HG02610 (cell line): Measurements from ENCODE around the gene SLC10A3.

Experiments
- ATAC-seq: cut with Tn5 transposase; IDR thresholded peaks from one replicate; pipeline ENCODE4 v1.9.1; 2021; ENCODE audit warnings: mild to moderate bottlenecking, moderate library complexity; ENCODE audit not compliant: unreplicated experiment

The SLC10A3 gene

DNA sequence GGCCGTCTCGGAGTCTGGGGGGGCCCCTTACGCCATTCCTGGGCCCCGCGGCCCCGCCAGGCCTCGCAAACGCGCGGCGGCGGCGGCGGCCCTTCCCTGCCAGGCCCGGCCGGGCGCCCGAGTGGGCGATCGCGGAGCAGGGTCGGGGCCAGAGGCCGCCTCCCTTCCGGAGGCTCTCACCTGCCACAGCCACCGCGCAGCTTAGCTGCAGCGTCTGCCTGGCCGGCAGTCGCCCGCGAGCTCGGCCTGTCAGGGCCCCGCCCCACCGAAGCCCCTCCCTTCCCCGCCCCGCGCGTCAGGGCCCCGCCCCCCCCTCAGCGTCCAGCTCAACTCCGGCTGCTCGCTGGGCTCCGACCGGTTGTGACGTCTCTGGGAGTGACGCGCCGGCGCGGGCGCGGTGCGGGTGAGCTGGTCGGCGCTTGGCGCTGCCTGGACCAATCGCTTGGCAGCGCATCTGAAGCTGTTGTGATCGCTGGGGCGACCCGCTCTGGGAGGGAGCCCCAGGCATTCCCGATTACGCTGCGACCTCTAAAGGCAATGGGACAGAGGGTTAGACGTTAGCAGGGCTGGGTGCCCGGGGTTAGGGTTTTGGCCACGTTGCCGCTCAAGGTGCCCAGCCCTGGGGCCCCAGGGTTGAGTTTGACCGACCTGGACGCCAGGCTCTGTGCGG is at the start of gene SLC10A3:
TSS of gene SLC10A3 (minus strand) at position 216 of the 670 bp plus-strand sequence. CDS start 1,689 bp downstream, outside the sequence.
- ATAC-seq, result peak; percentile 83

- ATAC-seq, result no peak
Observed at GRCh38 chrX:154539077-154539476, 48.6 kb upstream of the SLC10A3 start.

DNA sequence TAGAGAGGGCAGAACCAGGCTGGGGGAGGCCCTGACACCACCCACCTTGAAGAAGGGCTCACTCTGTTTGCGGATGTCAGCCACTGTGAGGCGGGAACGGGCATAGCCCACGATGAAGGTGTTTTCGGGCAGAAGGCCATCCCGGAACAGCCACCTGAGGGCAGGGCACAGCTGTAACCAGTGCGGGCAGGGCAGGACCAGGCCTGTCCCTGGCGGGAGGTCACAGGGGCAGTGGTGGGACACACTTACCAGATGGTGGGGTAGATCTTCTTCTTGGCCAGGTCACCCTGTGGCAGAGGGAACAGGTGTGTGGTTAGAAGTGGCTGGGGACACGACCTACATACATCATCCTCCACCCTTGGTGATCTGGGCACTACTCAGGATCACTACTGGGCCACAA is 45.5 kb upstream of the SLC10A3 start:
- no peak for ATAC-seq

DNA sequence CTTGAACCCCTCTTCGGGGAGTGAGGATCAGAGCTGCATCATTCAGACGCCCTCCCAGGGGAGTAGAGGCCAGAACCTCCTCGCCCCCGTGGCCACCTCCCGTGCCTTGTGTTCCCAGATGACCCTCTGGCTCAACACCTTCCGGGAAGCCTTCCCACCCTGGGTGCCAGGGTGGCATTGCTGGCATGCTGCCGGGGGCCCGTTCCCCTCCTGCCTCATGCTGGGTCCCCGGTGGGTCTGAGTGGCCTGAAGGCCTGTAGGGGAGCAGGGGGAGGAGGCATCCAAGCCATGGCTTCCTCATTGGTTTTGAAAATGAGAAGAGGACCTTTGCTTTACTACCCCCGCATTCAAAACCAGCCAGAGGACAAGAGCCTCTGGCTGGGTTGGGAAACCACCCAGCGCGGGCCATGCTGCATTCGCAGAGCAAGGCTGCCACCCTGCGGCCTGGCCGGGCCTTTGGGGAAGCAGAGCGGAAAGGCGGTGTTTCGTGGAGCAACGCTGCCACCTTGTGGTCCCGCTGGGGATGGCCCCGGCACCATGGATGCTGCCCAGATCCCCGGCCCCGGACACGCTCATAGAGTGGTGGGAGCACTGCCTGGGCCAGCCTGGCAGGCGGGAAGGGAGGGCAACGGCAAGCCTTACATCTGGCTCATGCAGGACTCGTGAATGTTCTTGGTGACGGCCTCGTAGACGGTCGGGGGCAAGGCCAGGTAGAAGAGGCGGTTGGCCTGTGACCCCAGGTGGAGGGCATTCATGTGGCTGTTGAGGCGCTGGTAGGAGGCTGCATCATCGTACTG is 44.3 kb upstream of the SLC10A3 start:
- ATAC-seq, result peak; percentile 68

DNA sequence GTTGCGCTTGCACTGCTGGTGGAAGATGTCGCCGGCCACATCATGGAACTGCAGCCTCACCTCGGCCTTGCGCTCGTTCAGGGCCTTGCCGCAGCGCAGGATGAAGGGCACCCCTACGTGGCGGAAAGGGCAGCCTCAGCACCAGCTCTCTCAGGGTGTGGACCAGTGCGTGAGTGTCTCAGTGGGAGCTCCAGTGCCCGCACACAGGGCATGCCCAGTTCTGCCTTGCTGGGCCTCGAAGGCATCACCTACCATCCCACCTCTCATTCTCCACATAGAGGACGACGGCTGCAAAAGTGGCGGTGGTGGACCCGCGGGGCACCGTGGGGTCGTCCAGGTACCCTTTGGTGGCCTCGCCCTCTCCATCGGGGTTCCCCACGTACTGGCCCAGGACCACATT is 42.3 kb upstream of the SLC10A3 start:
- ATAC-seq, result no peak

- no peak for ATAC-seq
Observed at GRCh38 chrX:154531626-154532025, 41.2 kb upstream of the SLC10A3 start.

GRCh38 chrX:154530286-154530685 is 39.9 kb upstream of the SLC10A3 start:
- ATAC-seq, result no peak

DNA sequence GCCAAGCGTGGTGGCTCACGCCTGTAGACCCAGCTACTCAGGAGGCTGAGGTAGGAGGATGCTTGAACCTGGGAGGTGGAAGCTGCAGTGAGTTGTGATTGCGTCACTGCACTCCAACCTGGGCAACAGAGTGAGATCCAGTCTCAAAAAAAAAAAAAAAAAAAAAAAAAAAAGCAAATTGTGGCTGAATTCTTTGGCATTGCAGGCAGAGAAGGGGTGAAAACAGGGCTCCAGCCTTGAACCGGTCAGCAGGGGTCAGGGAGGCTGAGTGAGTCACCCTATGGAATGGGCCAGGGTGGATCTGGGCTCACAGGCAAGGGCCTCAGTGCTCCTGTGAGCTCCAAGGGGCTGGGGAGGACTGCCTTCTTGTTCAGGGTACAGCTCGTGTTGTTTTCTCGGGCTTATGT is 38.8 kb upstream of the SLC10A3 start:
- ATAC-seq, result no peak

- ATAC-seq, result peak; percentile 56
Observed at GRCh38 chrX:154526901-154527675, 36.7 kb upstream of the SLC10A3 start.

- ATAC-seq, result no peak
Observed at GRCh38 chrX:154525606-154526490, 35.4 kb upstream of the SLC10A3 start.

DNA sequence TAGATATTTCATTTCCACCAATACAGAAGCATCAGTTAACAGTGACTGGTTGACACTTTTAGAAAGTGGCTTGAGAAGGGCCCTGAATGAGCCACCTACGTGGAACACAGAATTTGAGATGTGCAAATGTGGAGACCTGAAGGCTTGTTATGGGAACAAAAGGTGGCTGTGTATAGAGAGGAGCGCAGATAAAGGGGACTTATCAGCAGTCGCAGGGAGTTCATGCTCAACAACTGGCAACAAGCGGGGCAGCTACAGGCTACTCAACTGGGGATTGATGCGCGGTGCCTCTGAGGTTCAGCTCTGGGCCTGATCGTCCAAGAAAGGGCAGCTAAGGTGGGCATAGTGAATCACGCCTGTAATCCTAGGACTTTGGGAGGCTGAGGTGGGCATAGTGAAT is 29.0 kb upstream of the SLC10A3 start:
- ATAC-seq, result no peak

GRCh38 chrX:154517101-154517781 is 26.8 kb upstream of the SLC10A3 start:
- ATAC-seq, result no peak

- ATAC-seq, result no peak
Observed at GRCh38 chrX:154516656-154517100, 26.2 kb upstream of the SLC10A3 start.

- peak; percentile 89 for ATAC-seq
Observed at GRCh38 chrX:154515966-154516655, 25.7 kb upstream of the SLC10A3 start, which contains the start of gene FAM3A. Gene FAM3A (minus strand): TSS chrX:154516232. CDS start chrX:154515772, 460 bp downstream.

DNA sequence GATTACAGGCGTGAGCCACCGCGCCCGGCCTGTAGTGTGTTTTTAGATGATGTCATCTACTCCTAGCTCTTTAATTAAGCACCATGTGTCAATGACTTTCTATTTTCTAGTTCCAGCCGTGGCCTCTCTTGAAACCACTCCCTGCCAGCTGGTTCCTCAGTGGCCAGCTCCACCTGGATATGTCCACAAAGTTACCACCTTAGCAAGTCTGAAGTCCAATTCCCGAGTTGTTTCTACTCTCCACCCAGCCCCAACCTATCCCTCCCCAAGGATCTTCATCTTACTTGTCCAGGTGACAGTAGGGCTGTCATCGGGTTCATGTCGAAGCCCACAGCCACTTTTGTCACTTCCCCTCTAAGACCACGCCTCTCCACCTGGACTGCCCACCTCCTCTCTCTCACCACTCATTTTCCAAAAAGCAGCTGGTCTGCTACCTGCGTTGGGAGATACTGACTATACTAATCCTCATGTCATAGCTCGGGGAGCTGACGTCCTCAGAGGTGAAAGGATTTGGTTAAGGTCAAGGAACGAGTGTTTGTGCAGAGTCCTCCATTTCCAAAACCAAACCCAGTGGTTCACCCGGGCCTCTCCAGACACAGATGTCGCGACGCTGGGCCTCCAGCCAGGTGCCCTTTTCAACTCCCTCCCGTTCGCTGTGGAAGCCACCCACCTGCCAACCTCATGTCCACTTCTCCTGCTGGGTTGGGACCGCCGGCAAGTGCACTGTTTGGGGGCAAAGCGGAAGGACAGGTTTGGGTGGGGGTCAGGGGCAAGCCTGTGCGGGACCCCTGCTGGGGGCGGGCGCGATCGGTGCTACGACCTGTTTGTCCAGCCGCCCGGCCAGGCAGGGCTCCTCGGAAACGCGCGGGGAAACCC is 24.9 kb upstream of the SLC10A3 start:
- no peak for ATAC-seq

DNA sequence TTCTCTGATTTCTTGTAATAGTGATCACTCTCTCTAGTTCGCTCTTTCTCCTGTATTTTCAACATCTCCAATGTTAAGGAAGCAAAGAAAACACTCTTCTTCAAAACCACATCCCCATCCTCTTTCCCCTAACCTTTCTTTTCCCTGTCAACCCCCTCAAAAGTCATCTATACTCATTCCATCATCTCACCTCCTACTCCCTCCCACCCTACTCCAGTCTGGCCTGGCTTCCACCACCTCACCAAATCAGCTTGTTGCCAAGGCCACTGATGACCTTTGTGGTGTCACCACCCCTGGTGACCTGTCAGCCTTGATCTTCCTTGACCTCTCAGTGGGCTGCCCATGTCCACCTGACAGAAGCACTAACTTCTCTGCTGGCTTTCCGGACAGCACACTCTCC is 23.3 kb upstream of the SLC10A3 start:
- no peak for ATAC-seq

DNA sequence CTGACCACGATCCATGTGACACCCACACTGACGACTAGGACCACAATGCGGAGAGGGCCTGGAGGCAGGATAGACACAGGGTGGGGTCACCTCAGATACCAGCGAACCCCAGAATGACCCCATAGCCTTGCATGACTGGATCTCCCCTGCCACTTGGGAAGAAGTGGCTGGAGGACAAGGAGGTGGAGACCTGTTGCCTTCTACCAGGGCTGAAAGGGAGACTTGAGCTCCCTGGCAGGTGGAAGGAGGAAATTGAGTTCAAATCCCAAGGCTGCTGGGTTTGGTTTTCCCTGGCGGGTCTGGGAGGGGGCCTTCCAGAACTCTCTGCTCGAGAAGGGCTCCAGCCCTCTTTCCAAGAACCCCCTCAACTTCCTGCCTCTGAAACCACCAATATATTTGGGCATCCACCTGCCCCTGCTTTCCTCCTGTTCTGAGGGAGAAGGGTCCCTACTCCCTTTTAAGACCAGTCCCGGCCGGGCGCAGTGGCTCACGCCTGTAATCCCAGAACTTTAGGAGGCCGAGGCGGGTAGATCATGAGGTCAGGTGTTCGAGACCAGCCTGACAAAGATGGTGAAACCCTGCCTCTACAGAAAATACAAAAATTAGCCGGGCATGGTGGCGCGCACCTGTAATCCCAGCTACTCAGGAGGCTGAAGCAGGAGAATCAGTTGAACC is 22.6 kb upstream of the SLC10A3 start:
- ATAC-seq, result no peak

DNA sequence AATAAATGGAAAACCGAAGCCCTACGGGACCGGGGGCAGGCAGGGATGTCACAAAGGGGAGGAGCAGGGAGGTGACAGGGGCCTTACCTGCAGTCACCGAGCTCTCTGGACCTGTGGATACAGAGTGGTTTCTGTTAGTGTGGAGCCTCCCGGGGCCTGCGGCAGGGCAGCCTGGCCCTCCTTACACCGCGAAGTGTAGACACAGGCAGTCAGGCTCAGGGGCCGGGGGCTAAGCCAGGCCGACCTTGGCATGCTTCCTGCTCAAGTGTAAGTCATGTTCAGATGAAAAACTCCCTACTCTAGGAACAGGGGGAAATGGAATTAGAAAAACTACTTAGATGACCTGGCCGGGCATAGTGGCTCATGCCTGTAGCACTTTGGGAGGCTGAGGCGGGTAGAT is 21.3 kb upstream of the SLC10A3 start:
- no peak for ATAC-seq
